HL-60/S4 (cell line): Measurements from ENCODE around the gene HOXD4.

ENCODE experiments used
- in situ Hi-C: fragments of 300-500 bp; cut with MboI; formaldehyde crosslinking; loops from 2 replicates; pipeline ENCODE4 v1.14.3; 2022; ENCODE audit warnings: low sequenced_read_pairs

Gene HOXD4

DNA sequence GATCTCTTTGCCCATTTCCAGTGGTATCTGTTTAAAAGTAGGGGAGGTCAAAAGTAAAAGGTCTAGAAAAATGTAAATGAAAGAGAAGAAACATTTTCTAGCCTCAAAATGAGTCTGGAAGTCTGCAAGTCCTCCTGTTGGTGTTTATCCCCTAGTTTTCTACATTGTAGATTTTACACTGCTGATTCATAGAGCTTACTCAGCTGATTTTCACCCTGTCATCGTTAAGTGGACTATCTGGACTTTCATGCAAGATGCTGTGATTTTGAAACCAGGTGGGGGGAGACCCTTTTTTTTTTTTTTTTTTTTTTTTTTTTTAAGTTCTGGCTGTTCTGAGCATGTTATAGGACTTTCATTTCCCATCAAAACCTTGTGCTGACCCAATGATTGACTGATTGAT lies 16.0 kb downstream of the HOXD4 start:
- in situ Hi-C loops = no loop called here

DNA sequence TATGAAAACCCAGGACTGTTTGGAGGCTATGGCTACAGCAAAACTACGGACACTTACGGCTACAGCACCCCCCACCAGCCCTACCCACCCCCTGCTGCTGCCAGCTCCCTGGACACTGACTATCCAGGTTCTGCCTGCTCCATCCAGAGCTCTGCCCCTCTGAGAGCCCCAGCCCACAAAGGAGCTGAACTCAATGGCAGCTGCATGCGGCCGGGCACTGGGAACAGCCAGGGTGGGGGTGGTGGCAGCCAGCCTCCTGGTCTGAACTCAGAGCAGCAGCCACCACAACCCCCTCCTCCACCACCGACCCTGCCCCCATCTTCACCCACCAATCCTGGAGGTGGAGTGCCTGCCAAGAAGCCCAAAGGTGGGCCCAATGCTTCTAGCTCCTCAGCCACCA lies 17.8 kb downstream of the HOXD4 start:
- in situ Hi-C loops = no loop called here

DNA sequence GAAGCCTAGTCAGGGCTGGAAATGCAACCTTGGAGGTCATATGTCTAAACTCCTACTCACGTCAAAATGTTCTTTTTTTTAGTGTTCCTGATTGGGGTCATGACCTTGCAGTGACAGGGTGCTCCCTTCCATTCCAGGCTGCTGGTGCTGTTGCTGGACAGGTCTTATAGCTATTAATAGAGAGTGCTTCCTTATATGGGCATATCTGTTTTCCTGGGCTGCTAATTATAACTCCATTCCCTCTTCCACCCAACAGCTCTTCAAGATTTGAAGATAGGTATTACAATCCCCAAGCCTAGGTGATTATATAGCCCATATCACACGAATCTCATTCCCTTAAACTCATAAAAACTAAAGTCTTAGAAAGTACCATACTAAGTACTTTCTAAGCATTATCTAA lies 18.4 kb downstream of the HOXD4 start:
- in situ Hi-C loops = no loop called here

DNA sequence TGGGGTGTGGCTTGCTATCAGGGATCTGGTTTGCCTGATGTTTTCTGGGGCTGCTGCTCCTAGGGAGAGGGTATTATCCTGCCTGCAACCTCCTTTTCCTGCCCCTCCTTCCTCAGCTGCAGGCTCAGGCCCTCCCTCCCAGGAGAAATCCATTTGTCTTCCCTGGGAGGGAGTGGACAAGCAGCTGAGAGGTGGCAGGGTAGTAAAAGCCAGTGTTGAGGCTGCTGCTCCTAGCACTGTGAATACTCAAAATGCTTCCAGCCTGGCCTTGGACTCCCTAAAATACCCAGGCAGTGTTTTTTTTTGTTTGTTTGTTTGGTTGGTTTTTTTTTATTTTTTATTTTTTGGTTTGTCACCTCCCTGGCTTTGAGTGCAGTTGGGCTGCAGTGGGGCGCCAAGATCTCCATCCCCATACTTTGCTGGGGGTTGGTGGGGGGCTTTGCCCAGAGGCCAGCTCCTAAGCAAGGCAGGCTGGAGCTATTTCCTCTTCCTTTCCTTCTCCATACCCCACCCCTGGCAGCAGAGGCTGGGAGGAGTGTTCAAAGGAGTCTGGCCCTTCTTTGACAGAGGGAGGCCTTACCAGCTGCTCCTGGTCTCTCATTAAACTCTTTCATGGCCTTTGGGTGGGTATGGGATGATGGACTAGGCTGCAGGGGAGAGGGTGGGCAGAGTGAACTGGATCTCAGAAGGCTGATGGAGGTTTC lies 19.4 kb downstream of the HOXD4 start:
- in situ Hi-C loops = no loop called here

DNA sequence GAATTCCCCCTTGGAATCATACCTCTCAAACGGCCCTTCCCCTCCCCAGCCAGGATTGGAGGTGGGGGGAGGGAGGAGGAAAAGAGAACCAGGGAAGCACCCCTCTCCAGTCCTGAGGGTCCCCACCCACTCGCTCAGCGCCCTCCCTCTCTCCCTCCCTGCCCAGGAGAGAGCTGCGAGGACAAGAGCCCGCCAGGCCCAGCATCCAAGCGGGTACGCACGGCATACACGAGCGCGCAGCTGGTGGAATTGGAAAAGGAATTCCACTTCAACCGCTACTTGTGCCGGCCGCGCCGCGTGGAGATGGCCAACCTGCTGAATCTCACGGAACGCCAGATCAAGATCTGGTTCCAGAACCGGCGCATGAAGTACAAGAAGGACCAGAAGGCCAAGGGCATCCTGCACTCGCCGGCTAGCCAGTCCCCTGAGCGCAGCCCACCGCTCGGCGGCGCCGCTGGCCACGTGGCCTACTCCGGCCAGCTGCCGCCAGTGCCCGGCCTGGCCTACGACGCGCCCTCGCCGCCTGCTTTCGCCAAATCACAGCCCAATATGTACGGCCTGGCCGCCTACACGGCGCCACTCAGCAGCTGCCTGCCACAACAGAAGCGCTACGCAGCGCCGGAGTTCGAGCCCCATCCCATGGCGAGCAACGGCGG lies 20.1 kb downstream of the HOXD4 start:
- in situ Hi-C loops = no loop called here

DNA sequence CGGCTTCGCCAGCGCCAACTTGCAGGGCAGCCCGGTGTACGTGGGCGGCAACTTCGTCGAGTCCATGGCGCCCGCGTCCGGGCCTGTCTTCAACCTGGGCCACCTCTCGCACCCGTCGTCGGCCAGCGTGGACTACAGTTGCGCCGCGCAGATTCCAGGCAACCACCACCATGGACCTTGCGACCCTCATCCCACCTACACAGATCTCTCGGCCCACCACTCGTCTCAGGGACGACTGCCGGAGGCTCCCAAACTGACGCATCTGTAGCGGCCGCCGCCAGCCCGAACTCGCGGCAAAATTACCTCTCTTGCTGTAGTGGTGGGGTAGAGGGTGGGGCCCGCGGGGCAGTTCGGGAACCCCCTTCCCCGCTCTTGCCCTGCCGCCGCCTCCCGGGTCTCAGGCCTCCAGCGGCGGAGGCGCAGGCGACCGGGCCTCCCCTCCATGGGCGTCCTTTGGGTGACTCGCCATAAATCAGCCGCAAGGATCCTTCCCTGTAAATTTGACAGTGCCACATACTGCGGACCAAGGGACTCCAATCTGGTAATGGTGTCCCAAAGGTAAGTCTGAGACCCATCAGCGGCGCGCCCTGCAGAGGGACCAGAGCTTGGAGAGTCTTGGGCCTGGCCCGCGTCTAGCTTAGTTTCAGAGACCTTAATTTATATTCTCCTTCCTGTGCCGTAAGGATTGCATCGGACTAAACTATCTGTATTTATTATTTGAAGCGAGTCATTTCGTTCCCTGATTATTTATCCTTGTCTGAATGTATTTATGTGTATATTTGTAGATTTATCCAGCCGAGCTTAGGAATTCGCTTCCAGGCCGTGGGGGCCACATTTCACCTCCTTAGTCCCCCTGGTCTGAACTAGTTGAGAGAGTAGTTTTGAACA lies 20.9 kb downstream of the HOXD4 start:
- in situ Hi-C loops = no loop called here

DNA sequence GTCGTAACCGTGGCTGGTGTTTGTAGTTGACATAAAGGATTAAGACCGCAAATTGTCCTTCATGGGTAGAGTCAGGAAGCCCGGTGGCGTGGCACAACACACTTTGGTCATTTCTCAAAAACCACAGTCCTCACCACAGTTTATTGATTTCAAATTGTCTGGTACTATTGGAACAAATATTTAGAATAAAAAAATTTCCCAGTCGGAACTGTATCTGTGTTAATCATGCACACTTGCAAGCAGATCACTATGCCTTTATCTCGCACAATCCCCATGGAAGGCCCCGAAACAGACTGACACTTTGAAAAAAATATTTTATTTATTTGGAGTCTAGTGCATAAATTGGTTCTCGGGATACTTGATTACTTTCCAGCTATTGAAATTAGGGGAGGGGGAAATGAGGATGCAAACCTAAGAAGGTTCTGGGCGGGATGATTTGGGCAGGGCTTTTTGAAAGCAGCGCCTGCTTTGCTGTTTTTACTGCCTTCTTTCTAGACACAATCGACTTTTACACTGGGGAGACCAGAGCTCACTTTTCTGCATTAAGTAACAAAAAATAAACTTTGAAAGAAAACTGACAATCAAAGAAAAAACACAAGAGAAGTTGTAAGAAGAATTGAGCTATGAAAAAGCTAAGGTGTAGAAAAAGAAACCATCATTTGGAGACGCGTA lies 21.7 kb downstream of the HOXD4 start:
- in situ Hi-C loops = no loop called here

DNA sequence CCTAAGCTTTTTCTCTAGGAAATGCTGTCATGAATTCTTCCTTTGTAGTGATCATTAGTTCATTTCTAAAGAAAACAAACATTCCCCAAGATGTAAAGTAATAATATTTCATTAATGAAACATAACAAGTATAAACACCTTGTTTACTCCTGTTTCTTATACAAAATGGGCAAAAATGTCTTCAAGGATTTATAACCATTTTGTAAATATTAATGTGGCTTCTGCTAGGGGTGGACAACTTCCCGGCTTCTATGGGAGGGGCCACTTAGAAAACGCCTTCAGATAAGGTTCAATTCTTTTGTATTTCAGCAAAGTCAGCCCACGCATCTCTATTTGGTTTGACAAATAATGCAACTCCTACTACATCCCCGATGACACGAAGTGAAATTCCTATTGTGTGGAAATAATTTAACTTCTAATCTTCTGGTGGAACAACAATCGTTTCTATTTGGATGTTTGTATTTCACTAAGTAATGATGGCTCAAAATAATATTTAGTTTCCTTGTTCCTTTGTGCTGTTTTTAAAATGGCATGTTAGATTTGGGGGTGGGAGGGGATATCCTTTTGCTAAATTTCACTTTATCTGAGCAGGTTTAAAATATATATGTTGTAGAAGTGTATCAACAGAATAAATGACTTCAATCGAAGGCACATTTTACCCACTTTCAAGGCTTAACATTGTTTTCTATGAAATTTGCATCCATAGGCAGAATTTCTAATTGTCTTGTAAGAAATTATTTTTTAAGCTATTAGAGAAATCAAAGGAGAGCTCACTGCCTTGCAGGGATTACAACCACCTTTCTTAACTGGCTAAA lies 22.4 kb downstream of the HOXD4 start:
- in situ Hi-C loops = no loop called here

DNA sequence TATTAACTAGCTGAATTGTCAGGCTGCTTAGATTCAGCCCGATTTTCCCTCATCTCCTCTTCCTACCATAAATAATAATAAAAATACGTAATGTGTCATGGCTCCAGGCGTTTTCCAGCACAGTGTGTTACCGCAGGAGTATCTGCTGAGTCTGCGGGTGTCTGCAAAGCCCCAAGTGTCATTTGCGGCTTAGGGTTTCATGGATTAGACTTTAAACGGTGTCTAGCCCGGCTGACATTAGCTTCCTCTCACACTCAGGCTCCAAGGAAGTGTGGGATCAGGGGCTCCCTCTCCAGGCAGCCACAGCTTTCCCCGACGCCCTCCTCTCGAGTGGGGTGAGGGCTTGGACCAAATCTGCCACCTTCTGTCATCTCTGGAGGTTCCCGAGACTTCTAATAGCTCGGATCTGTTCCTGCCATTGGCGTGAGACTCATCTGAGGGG lies 23.1 kb downstream of the HOXD4 start:
- in situ Hi-C loops = no loop called here

DNA sequence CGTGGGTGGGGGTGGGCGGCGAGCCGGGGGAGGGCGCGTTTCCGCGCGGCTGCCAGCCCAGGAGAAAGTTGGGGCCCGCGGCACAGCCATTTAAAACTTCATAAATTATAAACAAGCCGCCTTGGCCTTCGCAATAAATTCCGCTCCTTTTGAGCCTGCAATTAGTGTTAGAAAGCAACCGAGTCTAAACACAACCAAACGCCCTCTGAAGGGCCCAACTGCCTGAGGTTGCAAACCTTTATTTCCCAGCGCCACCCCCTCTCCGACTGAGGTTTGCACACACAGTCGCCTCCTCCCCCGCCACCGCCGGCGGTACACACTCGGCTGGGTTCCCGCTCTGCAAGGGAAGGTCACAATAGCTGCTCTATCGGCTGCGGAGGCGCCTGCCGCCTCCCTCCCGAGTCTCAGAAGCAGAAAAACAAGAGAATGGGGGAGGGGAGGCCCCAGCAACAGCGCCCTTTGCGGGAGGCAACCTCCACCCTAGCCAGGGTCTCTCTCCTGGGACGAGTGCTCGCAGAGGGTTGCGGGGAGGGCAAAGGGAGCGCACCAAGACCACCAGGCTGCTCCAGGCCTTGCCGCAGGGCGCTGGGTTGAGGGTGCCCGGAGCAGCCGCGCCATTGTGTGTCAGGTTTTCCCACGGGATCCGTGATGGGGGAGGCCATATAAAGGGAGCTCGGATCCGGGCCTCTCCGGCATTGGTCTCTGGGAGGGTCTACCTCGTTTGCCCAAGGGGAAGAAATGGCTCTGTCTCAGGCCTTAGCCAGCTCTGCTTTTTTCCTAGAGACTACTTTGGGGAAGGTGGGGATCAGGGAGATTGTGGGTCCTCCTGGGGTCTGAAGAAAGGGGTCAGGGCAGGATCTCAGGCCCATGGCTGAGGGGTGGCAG lies 23.7 kb downstream of the HOXD4 start:
- in situ Hi-C loops = no loop called here

DNA sequence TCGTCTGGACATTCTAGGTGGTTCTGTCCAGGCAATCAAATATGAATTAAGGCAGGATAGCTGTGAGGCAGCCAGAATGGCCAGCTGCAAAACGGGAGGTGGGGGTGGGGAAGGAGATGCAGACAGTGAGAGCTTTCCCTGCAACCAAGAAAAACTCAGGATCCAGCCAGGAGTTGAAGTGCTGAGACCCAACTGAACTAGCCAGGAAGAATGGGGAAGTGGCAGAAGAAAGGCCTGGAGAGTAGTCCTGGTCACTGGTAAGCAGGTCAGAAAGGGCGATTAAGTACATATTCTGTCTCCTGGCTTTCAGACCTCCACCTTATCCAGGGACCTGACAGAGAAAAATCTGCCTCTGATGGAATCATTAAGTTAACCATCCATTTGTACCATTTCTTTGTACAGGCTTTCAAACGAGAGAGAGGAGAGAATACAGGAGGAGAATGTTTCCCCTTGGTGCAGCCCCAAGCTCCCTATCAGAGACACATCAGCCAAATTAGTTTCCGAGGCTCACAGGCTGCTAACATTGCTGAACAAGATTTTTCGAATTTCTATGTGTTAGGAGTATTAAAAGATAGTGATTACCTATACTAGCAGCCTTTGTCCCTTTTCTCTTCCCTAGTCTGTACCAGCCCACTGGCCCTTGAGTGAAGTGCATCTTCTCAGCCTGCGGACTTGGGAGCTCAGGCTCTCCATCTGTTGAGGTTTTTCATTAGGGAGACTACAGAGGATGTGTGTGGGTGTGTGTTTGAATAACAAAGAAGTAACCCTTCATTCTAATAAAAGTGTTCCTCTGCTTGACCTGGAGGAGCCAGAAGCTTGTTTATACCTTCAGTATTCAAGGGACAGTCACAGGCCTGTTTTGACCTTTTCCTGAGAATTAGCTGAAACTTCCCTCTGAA lies 24.6 kb downstream of the HOXD4 start:
- in situ Hi-C loops = no loop called here

DNA sequence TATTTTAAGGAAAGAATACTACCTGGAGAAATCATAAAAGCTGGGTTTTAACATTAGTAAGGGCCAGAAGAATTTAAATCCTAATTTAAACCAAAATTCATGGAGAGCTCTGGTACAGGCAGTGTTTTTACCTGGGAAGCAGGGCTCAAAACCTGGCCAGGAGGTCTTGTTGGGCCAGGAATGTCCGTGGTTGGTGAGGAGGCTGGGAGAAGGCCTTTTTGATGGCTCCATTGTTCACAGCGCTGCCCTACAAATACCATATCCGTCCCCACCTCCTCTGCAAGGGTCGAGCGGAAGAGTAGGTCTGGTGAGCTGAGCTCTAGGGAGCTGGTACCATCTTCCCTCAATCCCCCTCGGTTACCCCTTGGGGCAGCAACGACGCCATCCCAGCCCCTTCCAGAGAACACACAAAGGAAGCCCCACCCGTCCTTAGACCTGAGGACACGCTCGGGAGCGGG lies 26.3 kb downstream of the HOXD4 start:
- in situ Hi-C loops = no loop called here

DNA sequence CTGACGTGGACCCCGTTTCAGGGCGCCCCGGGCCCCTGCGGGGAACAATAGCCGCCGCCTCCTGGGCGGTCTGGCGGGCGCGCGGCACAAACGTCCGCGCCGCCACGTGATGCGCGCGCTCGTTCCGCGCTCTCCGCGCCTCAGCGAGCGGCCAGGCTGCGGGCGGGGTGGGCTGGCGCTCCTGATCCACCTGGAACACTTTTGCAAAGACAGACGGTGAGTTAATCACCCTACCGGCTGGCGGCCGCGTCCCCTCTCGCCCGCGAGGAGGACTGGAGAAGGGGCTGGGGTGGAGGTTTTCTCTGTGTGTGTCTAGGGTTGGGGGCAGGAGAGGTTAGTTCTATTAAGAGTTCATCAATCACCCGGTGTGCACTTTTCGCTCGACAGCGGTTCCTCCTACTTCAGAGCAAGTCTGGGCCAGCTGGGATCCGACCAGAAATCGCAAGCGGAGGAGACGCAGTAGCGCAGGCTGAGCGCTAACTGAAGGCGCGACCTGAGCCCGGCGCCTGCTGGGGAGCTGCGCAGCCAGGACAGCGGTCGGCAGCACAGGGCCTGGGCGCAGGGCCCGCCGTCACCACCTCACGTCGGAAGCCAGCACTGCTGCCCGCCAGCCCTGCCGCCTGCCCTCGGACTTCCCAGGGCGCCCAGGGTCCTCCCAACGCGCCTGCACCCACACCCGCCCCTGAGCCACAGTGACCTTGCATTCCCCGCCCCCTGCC lies 26.8 kb downstream of the HOXD4 start:
- in situ Hi-C loops = no loop called here

DNA sequence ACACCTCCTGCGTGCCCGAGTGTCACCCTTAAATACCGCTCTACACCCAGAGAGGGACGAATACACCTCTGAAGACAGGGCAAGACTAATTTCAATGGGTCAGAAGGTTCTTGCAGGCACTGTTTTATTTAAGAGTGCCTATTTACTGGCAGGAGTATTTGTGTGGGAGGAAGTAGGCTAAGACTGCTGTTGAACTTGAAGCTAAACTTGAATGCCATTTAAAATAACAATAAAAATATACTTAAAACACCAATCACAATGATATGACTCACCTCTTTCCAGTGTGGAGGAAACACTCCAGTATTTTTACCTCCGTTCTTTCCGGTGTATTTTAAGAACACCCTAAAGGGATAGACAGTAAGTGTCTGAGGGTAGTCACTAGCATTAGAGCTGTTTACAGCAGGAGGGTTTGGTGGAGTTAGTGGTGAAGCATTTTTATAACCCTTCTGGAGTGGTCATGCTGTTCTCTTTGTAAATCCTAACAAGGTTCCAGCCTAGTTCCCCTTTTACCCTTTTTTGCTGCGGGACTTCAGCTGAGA lies 27.5 kb downstream of the HOXD4 start:
- in situ Hi-C loops = no loop called here

DNA sequence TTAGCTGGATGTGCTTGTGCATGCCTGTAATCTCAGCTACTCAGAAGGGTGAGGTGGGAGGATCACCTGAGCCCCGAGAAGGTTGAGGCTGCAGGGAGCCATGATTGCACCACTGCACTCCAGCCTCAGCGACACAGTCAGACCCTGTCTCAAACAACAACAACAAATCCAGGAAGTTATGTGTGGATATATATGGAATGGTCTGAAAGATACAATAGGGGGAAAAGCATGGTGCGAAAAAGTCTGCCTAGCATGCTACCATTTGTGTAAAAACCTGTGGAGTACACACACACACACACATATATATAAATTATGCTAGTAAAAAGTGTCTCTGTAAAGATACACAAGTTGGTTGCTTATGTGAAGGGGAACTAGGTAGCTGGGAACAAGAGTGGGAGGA lies 30.2 kb downstream of the HOXD4 start:
- in situ Hi-C loops = no loop called here

DNA sequence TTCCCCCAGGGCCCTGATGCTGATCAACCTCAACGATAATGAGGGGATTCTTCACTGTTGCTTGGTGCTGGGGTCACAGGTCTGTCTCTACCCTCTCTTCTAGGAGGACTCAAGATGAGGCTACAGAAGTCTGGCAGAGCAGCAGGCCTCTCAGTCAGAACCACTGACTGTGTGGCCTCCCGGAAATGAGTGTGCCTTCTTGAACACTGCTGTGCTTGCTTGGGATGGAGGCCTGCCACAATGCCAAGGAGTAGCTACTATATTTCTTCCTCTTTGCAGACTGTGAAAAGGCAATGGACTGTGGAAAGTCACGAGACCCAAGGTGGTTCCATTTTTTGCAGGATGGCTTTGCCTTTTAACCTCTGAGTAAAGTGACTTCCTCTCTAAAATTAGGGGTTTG lies 31.3 kb downstream of the HOXD4 start:
- in situ Hi-C loops = no loop called here

DNA sequence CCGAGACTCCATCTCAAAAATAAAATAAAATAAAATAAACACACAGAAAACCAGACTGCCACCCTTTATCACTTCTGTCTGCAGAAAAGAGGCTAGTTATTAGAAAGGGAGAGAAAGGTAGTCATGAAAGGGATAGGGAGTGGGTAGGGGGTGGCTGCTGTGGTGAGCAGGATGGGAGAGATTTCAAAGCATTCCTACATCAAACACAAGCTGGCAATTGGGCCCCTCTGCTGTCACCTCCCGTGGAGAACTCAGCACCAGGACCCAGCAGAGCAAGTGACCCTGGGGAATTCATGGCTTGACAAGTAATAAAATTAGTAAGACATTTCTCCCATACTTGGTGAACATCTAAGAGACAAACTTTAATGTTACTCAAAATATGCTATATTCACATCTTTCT lies 33.4 kb downstream of the HOXD4 start:
- in situ Hi-C loops = no loop called here
